ENCODE measurements around the gene PRKAR1B.
"Not testable (repeated sequence)": the region's sequence is repeated elsewhere in the genome, so short reads cannot be mapped to it uniquely, and the experiment has no call there.

The PRKAR1B gene

DNA sequence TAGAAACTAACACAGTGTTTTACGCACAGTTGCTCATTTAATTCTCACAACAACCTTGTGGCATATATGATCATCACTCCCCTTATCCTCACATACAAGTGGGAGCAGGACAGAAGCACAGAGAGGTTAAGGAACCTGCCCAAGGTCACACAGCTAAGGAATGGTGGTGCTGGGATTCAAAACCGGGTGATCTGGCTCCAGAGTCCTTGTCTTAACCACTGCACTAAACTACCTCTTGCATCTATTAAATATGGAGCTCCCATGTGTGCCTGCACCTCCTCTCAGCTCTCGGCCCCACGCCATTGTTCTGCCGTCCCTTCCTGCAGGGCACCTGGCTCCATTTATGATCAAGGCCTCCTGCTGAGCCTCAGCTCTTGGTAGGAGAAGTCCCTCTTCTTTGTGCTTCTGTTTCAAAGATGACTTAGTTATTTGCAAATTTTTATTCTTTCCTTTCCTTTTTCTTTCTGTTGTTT is 107.7 kb downstream of the PRKAR1B start:
- no peak for DNase-seq

- DNase-seq, result no peak
Measured at GRCh38 chr7:618539-619367, 108.3 kb downstream of the PRKAR1B start.

GRCh38 chr7:617614-618538 is 109.2 kb downstream of the PRKAR1B start:
- no peak for DNase-seq

- no peak for DNase-seq
Measured at GRCh38 chr7:613442-614140, 113.5 kb downstream of the PRKAR1B start.

- DNase-seq, result not testable (repeated sequence)
Measured at GRCh38 chr7:611837-612236, 115.2 kb downstream of the PRKAR1B start.

DNA sequence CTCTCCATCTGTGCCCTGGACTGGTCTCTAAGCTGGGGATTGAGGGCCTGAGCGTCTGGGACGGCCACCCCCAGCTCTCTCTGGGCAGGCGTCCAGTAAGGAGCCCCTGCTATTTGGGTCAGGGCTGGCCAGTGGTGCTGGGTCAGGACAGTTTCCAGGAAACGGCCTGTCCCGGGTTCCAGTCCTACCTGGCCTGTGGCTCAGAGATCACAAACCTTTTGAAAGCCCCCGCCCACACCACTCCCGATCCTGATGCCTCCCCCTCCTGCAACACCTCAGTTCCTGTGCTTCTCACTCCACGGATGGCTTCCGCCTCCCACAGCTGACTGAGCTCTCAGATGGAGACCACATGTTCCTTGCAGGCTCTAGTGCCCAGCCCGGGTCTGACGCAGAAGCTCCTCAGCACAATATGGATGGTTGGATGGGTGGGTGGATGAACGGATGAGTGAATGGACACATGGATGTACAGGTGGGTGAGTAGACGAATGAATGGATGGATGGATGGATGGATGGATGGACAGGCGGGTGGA is 115.7 kb downstream of the PRKAR1B start:
- DNase-seq, result no peak

- DNase-seq, result no peak
Measured at GRCh38 chr7:610531-611280, 116.4 kb downstream of the PRKAR1B start.

DNA sequence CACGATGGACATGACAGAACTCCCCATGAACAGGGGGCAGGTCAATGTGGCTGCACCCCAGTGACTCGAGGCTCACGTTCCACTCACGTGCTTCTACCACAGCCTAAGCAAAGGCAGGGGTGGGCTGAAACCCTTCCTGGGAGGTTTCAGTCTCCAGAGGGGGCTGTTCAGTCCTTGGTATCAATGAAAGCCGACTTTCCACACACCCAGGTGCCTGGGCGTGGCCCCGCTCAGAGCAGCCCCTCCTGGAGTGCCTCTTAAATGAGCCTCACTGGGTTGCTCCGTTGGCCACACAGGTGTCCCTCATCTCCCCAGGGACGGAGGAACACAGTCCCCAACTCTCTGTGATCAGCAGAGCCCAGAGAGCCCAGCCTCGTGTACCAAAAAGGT is 116.9 kb downstream of the PRKAR1B start:
- DNase-seq, result no peak

- DNase-seq, result no peak
Measured at GRCh38 chr7:609365-609764, 117.7 kb downstream of the PRKAR1B start.

DNA sequence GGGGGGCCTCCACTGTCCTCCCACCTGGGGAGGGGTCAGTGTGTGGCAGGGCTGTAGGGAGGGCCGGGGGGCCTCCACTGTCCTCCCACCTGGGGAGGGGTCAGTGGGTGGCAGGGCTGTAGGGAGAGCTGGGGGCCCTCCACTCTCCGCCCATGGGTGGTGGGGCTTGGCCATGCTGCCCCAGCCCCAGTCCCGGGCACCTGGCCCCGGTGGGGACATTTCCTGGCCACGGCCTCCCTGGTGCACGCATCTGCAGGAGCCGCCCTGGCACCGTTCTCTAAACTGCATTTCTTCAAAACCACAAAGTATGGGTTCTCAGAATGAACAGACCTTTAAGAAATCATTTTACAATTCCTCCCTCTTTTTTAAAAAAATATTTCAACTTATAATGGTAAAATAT is 118.1 kb downstream of the PRKAR1B start:
- no peak for DNase-seq

DNA sequence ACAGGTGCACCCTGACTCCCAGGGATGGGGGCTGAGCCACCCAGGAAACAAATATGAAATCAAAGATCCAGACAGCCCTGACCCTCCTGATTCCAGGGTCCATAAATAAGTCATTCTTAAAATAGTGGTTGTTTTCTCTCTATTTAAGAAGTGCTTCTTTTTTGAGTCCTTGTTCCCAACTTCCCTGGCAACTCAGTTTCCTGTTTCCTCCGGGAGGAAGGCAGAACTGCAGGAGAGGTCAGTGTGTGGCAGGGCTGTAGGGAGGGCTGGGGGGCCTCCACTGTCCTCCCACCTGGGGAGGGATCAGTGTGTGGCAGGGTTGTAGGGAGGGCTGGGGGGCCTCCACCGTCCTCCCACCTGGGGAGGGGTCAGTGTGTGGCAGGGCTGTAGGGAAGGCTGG is 118.7 kb downstream of the PRKAR1B start:
- no peak for DNase-seq

DNA sequence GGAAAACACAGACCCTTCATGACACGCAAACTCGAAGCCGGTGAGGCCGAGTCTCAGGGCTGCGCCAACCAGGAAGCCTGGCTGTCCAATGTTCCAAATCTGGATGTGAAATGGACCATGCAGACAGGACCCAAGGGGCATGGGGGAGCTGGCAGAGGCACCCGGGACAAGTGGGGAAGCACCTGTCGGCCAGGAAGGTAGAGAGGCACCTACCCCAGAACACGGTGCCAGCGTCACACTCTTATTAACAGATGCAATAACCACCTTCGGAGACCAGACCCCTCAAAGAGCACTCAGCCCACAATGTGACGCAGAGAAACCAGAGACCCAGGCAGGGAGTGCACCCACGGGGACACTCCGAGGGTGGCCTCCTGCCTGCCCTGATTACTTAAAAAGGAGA is 119.1 kb downstream of the PRKAR1B start:
- no peak for DNase-seq

DNA sequence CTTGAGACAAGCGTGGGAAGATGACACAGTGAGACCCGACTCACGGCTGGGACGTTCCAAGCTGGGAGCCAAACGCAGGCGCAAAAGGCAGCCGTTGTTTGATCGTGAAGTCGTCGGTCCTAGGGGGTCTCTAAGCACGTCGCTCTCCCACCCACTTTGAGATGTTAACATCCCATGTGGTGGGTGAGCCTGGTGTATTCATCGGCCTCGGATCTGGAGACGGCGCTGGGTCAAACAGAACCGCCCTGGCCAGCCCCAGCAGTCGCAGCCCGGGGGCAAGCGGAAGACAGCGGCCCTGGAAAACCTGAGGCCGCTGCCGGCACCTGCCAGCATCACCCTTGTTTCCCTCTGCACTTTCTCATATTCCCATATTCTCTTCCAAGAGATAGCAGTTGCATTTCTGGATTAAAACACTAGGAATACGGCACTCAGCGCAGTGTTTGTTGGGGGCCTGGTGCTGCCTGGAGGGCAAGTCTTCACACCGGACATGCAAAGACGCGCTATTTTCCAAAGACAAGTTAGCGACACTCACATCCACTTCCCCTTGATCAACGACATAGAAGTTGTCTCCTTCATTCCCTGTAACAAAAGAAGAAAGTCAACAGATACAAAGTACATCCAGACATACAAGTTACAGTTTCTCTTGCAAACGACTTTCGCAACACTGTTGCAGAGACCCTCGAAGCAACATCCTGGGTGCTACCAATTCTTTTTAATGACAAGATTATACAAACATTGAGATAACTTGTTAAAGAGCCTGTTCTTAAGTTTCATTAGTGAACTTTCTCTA is 121.2 kb downstream of the PRKAR1B start:
- no peak for DNase-seq

GRCh38 chr7:604884-605531 is 122.1 kb downstream of the PRKAR1B start:
- no peak for DNase-seq

- DNase-seq, result no peak
Measured at GRCh38 chr7:604001-604883, 122.8 kb downstream of the PRKAR1B start.

DNA sequence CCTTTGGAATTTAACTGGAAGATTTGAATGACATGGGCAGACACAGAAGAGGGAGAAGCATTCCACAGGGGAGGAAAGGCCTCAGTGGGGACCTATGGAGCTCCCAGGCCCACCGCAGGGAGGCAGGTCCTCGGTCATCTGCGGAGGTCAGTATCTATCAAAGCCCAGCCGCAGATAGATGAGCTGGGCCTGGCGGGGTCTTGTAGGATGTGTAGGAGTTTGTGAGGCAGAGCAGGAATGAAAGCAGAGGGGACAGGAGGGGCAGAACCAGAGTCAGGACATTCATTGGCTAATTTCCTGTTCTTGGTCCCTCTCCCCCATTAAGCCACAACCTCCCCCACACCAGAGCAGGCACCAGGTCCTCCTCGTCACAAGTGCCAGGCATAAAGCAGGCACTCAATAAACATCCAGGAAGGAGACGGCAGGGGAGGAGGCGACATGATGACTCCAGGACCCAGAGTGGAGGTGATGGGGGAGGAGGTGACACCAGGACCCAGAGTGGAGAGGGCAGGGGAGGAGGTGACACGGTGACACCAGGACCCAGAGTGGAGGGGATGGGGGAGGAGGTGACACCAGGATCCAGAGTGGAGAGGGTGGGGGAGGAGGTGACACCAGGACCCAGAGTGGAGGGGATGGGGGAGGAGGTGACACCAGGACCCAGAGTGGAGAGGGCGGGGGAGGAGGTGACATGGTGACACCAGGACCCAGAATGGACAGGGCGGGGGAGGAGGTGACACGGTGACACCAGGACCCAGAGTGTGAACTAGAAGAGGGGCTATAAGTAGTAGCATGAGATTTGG is 123.7 kb downstream of the PRKAR1B start:
- DNase-seq, result no peak

GRCh38 chr7:602341-603141 is 124.5 kb downstream of the PRKAR1B start:
- DNase-seq, result no peak

Measured in NCI-H446 (cell line).